HepG2 (cell line): Measurements from ENCODE around the gene KRT7. TPM values are rescaled to one million over a fixed set of nuclear protein-coding genes. Genes with fewer than 3 reads are reported as not detected.

Experiments
- ATAC-seq: fragments of 200-7000 bp; cut with Tn5 transposase; 3 replicates; pipeline ENCODE4 v1.9.1; 2020; ENCODE audit warnings: mild to moderate bottlenecking, moderate library complexity
- BruUV-seq: library from RNA; stranded (reverse); fragments of 400-500 nt; replicated peaks from 2 replicates; lab custom pipeline; 2021; lab: Mats Ljungman, UMichigan
- CTCF ChIA-PET: fragments of 300-600 bp; formaldehyde crosslinking; extraction: SDS; loops from one replicate; lab custom pipeline; 2021; ENCODE audit warnings: low total read pairs, inconsistent platforms, low intra/inter-chr PET ratio; lab: Yijun Ruan, JAX
- POLR2A ChIA-PET: fragments of 350-600 bp; sonication (Branson Sonifier 250); formaldehyde crosslinking; loops from one replicate; lab custom pipeline; 2020; ENCODE audit warnings: antibody characterized with exemption, inconsistent platforms; lab: Yijun Ruan, JAX
- DNase-seq: peaks from one replicate; pipeline ENCODE4 v3.0.0-alpha.2; 2015; ENCODE audit warnings: low spot score
- FAIRE-seq: peaks from 3 replicates; lab custom pipeline; 2011; peaks lifted over from hg19 to GRCh38; lab: Jason Lieb, UNC
- H2AFZ ChIP-seq: one replicate; pipeline ENCODE4 v1.6.1; 2011; ENCODE audit warnings: low read length, inconsistent platforms
- H3K27ac ChIP-seq: fragments of 300-600 bp; 3 replicates; pipeline ENCODE4 v1.8.0; 2011; ENCODE audit warnings: mixed run types, mild to moderate bottlenecking, mixed read lengths, low read length, inconsistent platforms; ENCODE audit not compliant: insufficient read depth; ENCODE audit errors: extremely low read length
- H3K27me3 ChIP-seq, 2 experiments: fragments of 200-600 bp in 1 of 2; 2 replicates in 1 of 2; 3 replicates in 1 of 2; pipeline versions ENCODE4 v1.6.0 to v1.8.0; 2011; ENCODE audit warnings: low read length in 2 of 2, mild to moderate bottlenecking in 2 of 2, moderate library complexity in 2 of 2, inconsistent platforms in 1 of 2; ENCODE audit not compliant: insufficient read depth in 2 of 2, control insufficient read depth in 1 of 2
- H3K36me3 ChIP-seq, 2 experiments: fragments of 200-600 bp in 1 of 2; replicated peaks in 1 of 2; 2 replicates in 1 of 2; 3 replicates in 1 of 2; pipeline versions ENCODE4 v1.5.1 to v1.8.0; 2011; ENCODE audit warnings: low read length in 2 of 2, inconsistent platforms in 1 of 2; ENCODE audit not compliant: insufficient read depth in 2 of 2, control insufficient read depth in 1 of 2
- H3K4me1 ChIP-seq: 2 replicates; pipeline ENCODE4 v1.5.1; 2012; ENCODE audit warnings: low read length, inconsistent platforms; ENCODE audit not compliant: insufficient read depth
- H3K4me2 ChIP-seq: 2 replicates; pipeline ENCODE4 v1.6.0; 2011; ENCODE audit warnings: low read depth, low read length, inconsistent platforms
- H3K4me3 ChIP-seq, 3 experiments: fragments of 200-600 bp in 1 of 3; sonication (generic), shearing (Covaris generic) in 1 of 3; replicated peaks in 1 of 3; 2 replicates each; pipeline ENCODE4 v1.5.1; 2011 to 2016; ENCODE audit warnings: low read length in 3 of 3, inconsistent platforms in 2 of 3, low read depth in 2 of 3, mild to moderate bottlenecking in 2 of 3, control low read depth in 1 of 3, mixed read lengths in 1 of 3; ENCODE audit not compliant: insufficient read depth in 1 of 3
- H3K79me2 ChIP-seq: one replicate; pipeline ENCODE4 v1.6.1; 2011; ENCODE audit warnings: low read length, inconsistent platforms; ENCODE audit not compliant: insufficient read depth
- H3K9ac ChIP-seq: 2 replicates; pipeline ENCODE4 v1.6.0; 2011; ENCODE audit warnings: mild to moderate bottlenecking, low read depth, low read length, inconsistent platforms; ENCODE audit not compliant: insufficient read depth
- H3K9me3 ChIP-seq: 2 replicates; pipeline ENCODE4 v1.5.1; 2012; ENCODE audit warnings: mild to moderate bottlenecking, low read length
- H4K20me1 ChIP-seq: 2 replicates; pipeline ENCODE4 v1.6.0; 2011; ENCODE audit warnings: inconsistent platforms, mild to moderate bottlenecking, low read length, moderate library complexity; ENCODE audit not compliant: insufficient read depth
- CTCF ChIP-seq: sonication (generic); formaldehyde crosslinking; IDR thresholded peaks from 2 replicates; pipeline ENCODE4 v1.5.0; 2020; ENCODE audit warnings: mild to moderate bottlenecking, missing genetic modification reagents, moderate library complexity
- KDM3A ChIP-seq: IDR thresholded peaks from 2 replicates; pipeline ENCODE4 v1.6.1; 2018; ENCODE audit warnings: low read depth, missing compliant biosample characterization
- MAFK ChIP-seq, 2 experiments: IDR thresholded peaks in 1 of 2; conservative IDR thresholded peaks in 1 of 2; 2 replicates each; pipeline ENCODE4 v1.6.1; 2011; ENCODE audit warnings: improper control_type of control experiment in 2 of 2, low read length in 2 of 2
- POGK ChIP-seq: sonication (generic); formaldehyde crosslinking; conservative IDR thresholded peaks from 2 replicates; pipeline ENCODE4 v1.8.0; 2022; ENCODE audit warnings: mild to moderate bottlenecking, moderate library complexity, missing genetic modification reagents
- SYNCRIP ChIP-seq: fragments of 200-400 bp; formaldehyde crosslinking; IDR thresholded peaks from 2 replicates; pipeline ENCODE4 v1.6.1; 2018; ENCODE audit warnings: mild to moderate bottlenecking, low read depth, low read length; ENCODE audit not compliant: insufficient read depth
- TEAD3 ChIP-seq: optimal IDR thresholded peaks from 2 replicates; pipeline ENCODE3; 2016; ENCODE audit warnings: borderline replicate concordance
- TOE1 ChIP-seq: sonication (generic); formaldehyde crosslinking; IDR thresholded peaks from 2 replicates; pipeline ENCODE4 v1.4.0; 2020; ENCODE audit warnings: mild to moderate bottlenecking, missing genetic modification reagents
- ZBTB37 ChIP-seq: sonication (generic); formaldehyde crosslinking; IDR thresholded peaks from 2 replicates; pipeline ENCODE4 v1.4.0; 2020; ENCODE audit warnings: mild to moderate bottlenecking, missing genetic modification reagents
- ZNF234 ChIP-seq: sonication (generic); formaldehyde crosslinking; conservative IDR thresholded peaks from 2 replicates; pipeline ENCODE4 v1.5.1; 2020; ENCODE audit warnings: mild to moderate bottlenecking, missing genetic modification reagents
- ZNF253 ChIP-seq: sonication (generic); formaldehyde crosslinking; IDR thresholded peaks from 2 replicates; pipeline ENCODE4 v1.8.0; 2022; ENCODE audit warnings: mild to moderate bottlenecking, missing genetic modification reagents, borderline replicate concordance
- ZNF7 ChIP-seq: IDR thresholded peaks from 2 replicates; pipeline ENCODE4 v1.6.1; 2016; ENCODE audit warnings: missing biosample characterization, missing genetic modification reagents
- WGBS: methylation state at CpG from one replicate; pipeline ENCODE4 v1.1.6; 2017; ENCODE audit warnings: low lambda C conversion rate; 5-methylcytosine and 5-hydroxymethylcytosine counted together
- in situ Hi-C: cut with HindIII; loops from 2 replicates; pipeline ENCODE4 v1.10.0; 2017; ENCODE audit warnings: low pct_unique_long_range_greater_than_20kb; ENCODE audit not compliant: extremely low pct_ligation_motif_present
- intact Hi-C: fragments of 100-400 bp; cut with micrococcal nuclease; formaldehyde crosslinking; loops from one replicate; pipeline ENCODE4 v1.10.0; 2022; ENCODE audit not compliant: unreplicated experiment
- polyA plus RNA-seq, 8 experiments: library from polyadenylated mRNA; depleted of rRNA in 3 of 8; stranded (reverse) in 7 of 8; unstranded in 1 of 8; fragments of >200 nt; fragmentation: Illumina TruSeq in 4 of 8; extraction: Trizol in 4 of 8; gene quantifications; 2 replicates each; pipeline versions ENCODE4 v1.2.1 to v1.2.3, GENCODE V29; 2011 to 2016; ENCODE audit warnings: low read depth in 4 of 8, missing spikeins in 1 of 8, mixed read lengths in 1 of 8; ENCODE audit not compliant: insufficient read depth in 1 of 8
- total RNA-seq, 5 experiments: library from RNA; depleted of rRNA; stranded (reverse); fragments of >200 nt; fragmentation: Illumina TruSeq; extraction: Trizol; gene quantifications; 2 replicates each; pipeline ENCODE4 v1.2.3, GENCODE V29; 2016; ENCODE audit warnings: low read depth in 1 of 5
- TF ChIP-seq, protein P1 (sequence below): sonication (generic); formaldehyde crosslinking; IDR thresholded peaks from 2 replicates; pipeline ENCODE4 v1.5.1; 2020; ENCODE audit warnings: missing genetic modification reagents, mild to moderate bottlenecking, borderline replicate concordance

The KRT7 gene
- total and polyA plus RNA-seq, 2 of the 13 experiments (the other 11 are each of a cell fraction or from before 2014, with no cell fraction given) = 0.83 TPM; not detected in 1

GRCh38 chr12:52221912-52222457 is 11.1 kb upstream of the KRT7 start:
- no peaks in the 10 kb centered on the region for H3K79me2 ChIP-seq
- no peaks in the 10 kb centered on the region for H3K36me3 ChIP-seq
- H3K4me2 ChIP-seq = no peak overlapping the region
- CTCF ChIA-PET = interaction anchor here (1.4 kb wide), 1 partner anchor 57 kb away, joined by 4 read pairs; no protein-coding TSS in a partner anchor
- BruUV-seq = no TSS peak
- H2AFZ ChIP-seq = no peak overlapping the region
- 40% methylated on average over 2 of the region's 8 CpGs for WGBS
- H3K9me3 ChIP-seq = no peaks in the 10 kb centered on the region
- FAIRE-seq = no peak
- H3K9ac ChIP-seq = no peak overlapping the region
- no peaks in the 10 kb centered on the region for H4K20me1 ChIP-seq
- no peak overlapping the region for H3K27ac ChIP-seq
- TF ChIP-seq, protein P1, sequence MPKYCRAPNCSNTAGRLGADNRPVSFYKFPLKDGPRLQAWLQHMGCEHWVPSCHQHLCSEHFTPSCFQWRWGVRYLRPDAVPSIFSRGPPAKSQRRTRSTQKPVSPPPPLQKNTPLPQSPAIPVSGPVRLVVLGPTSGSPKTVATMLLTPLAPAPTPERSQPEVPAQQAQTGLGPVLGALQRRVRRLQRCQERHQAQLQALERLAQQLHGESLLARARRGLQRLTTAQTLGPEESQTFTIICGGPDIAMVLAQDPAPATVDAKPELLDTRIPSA (CRISPR knock-in tag) = no peak
- TF ChIP-seq CTCF = peak; percentile 55
- H3K27me3 ChIP-seq = peaks cover 0 to 6% of the 10 kb centered on the region in 2 experiments; a peak in 2 of 5 replicates
- intact Hi-C loops (no loop called here), in situ Hi-C loops (no loop called here)
- POLR2A ChIA-PET = no interaction called here
- no peak overlapping the region for H3K4me3 ChIP-seq
- peak; percentile 37; the same call in 1 of the 3 replicates for ATAC-seq
- no peak for DNase-seq
- peaks cover 5% of the 10 kb centered on the region; the same call in 1 of the 2 replicates for H3K4me1 ChIP-seq

DNA sequence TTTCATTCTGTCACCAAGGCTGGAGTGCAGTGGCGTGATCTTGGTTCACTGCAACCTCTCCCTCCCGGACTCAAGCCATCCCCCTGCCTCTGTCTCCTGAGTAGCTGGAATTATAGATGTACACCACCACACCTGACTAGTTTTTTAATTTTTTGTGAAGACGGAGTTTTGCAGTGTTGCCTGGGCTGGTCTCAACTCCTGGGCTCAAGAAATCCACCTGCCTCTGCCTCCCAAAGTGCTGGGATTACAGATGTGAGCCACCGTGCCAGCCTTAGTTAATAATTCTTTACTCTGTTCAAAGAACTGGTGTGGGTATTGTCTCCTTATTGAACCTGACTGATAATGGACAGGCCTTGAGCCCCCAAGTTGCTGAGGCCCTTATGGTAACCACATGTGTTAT is 10.4 kb upstream of the KRT7 start:
- no peak for FAIRE-seq
- TF ChIP-seq SYNCRIP (no peak), TOE1 (no peak), ZBTB37 (CRISPR knock-in tag) (no peak), TEAD3 (CRISPR knock-in tag) (no peak), POGK (CRISPR knock-in tag) (no peak), ZNF234 (no peak), MAFK (conservative IDR thresholded peaks at IDR 0.05 in 1 of 2, IDR thresholded peaks at IDR 0.05 in 1 of 2; ENCODE audit: low read length in 2 of 2) (no peak), KDM3A (CRISPR knock-in tag) (no peak), ZNF7 (no peak), ZNF253 (CRISPR knock-in tag) (no peak)

More for the DNA sequence above, 10.4 kb upstream of the KRT7 start:
- no peaks in the 10 kb centered on the region for H3K79me2 ChIP-seq
- DNase-seq (no peak), ATAC-seq (peak; percentile 32; the same call in 1 of the 3 replicates)
- H3K4me3 ChIP-seq = no peak overlapping the region
- H2AFZ ChIP-seq = no peak overlapping the region
- intact Hi-C loops = no loop called here
- no peak overlapping the region for H3K27ac ChIP-seq
- H3K4me1 ChIP-seq = peaks cover 5% of the 10 kb centered on the region; the same call in 1 of the 2 replicates
- H3K36me3 ChIP-seq = no peaks in the 10 kb centered on the region
- H3K9me3 ChIP-seq = no peaks in the 10 kb centered on the region
- no peak overlapping the region for H3K9ac ChIP-seq
- 23% methylated on average over 4 of the region's 4 CpGs for WGBS
- H3K27me3 ChIP-seq = peaks cover 0 to 6% of the 10 kb centered on the region in 2 experiments; a peak in 2 of 5 replicates
- no TSS peak for BruUV-seq
- H4K20me1 ChIP-seq = no peaks in the 10 kb centered on the region
- POLR2A ChIA-PET = no interaction called here
- CTCF ChIA-PET = interaction anchor here (1.4 kb wide), 1 partner anchor 57 kb away, joined by 4 read pairs; no protein-coding TSS in a partner anchor
- in situ Hi-C loops = no loop called here
- H3K4me2 ChIP-seq = no peak overlapping the region
